ENCODE results near the gene MMP17.

GRCh38 chr12:131869871-131870418 is 41.8 kb downstream of the MMP17 start:
- TF ChIP-seq, protein P1, sequence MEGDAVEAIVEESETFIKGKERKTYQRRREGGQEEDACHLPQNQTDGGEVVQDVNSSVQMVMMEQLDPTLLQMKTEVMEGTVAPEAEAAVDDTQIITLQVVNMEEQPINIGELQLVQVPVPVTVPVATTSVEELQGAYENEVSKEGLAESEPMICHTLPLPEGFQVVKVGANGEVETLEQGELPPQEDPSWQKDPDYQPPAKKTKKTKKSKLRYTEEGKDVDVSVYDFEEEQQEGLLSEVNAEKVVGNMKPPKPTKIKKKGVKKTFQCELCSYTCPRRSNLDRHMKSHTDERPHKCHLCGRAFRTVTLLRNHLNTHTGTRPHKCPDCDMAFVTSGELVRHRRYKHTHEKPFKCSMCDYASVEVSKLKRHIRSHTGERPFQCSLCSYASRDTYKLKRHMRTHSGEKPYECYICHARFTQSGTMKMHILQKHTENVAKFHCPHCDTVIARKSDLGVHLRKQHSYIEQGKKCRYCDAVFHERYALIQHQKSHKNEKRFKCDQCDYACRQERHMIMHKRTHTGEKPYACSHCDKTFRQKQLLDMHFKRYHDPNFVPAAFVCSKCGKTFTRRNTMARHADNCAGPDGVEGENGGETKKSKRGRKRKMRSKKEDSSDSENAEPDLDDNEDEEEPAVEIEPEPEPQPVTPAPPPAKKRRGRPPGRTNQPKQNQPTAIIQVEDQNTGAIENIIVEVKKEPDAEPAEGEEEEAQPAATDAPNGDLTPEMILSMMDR (IDR thresholded peaks at IDR 0.05; ENCODE audit: low read depth, low read length, missing input control) = no peak
- no peak for TF ChIP-seq GABPA (IDR thresholded peaks at IDR 0.05 in 1 of 2, conservative IDR thresholded peaks at IDR 0.05 in 1 of 2)
- TF ChIP-seq TAF1 (conservative IDR thresholded peaks at IDR 0.05) = no peak
- no peak for TF ChIP-seq HNF4G (IDR thresholded peaks at IDR 0.05)
- no peak for TF ChIP-seq RXRA (IDR thresholded peaks at IDR 0.05)
- TF ChIP-seq, protein P2, sequence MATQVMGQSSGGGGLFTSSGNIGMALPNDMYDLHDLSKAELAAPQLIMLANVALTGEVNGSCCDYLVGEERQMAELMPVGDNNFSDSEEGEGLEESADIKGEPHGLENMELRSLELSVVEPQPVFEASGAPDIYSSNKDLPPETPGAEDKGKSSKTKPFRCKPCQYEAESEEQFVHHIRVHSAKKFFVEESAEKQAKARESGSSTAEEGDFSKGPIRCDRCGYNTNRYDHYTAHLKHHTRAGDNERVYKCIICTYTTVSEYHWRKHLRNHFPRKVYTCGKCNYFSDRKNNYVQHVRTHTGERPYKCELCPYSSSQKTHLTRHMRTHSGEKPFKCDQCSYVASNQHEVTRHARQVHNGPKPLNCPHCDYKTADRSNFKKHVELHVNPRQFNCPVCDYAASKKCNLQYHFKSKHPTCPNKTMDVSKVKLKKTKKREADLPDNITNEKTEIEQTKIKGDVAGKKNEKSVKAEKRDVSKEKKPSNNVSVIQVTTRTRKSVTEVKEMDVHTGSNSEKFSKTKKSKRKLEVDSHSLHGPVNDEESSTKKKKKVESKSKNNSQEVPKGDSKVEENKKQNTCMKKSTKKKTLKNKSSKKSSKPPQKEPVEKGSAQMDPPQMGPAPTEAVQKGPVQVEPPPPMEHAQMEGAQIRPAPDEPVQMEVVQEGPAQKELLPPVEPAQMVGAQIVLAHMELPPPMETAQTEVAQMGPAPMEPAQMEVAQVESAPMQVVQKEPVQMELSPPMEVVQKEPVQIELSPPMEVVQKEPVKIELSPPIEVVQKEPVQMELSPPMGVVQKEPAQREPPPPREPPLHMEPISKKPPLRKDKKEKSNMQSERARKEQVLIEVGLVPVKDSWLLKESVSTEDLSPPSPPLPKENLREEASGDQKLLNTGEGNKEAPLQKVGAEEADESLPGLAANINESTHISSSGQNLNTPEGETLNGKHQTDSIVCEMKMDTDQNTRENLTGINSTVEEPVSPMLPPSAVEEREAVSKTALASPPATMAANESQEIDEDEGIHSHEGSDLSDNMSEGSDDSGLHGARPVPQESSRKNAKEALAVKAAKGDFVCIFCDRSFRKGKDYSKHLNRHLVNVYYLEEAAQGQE (IDR thresholded peaks at IDR 0.05) = no peak
- TF ChIP-seq, protein P3, sequence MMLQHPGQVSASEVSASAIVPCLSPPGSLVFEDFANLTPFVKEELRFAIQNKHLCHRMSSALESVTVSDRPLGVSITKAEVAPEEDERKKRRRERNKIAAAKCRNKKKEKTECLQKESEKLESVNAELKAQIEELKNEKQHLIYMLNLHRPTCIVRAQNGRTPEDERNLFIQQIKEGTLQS (IDR thresholded peaks at IDR 0.05) = no peak
- no peak for TF ChIP-seq MAX (IDR thresholded peaks at IDR 0.05)
- TF ChIP-seq EGR1 (IDR thresholded peaks at IDR 0.05; ENCODE audit: low read depth in 2 of 2) = no peak
- no peak for TF ChIP-seq FOXA2 (IDR thresholded peaks at IDR 0.05)
